Stimulated activated CD8-positive, alpha-beta memory T cell treated with anti-CD3 and anti-CD28 coated beads, Interleukin-4, amount 100 ng/mL, for 4 hours (primary cell): Measurements from ENCODE around the gene DAD1.
"Not testable (repeated sequence)": the region's sequence is repeated elsewhere in the genome, so short reads cannot be mapped to it uniquely, and the experiment has no call there.

ENCODE experiments used
- DNase-seq, 2 donors: peaks; one replicate each; pipeline ENCODE4 v3.0.0-alpha.2; 2020; ENCODE audit warnings: low read depth in 2 of 2, low spot score in 1 of 2

The DAD1 gene

GRCh38 chr14:22569737-22570131 is 19.3 kb downstream of the DAD1 start:
- DNase-seq, result no peak

GRCh38 chr14:22569106-22569736 is 19.8 kb downstream of the DAD1 start:
- DNase-seq, result no peak

- no peak for DNase-seq
Observed at GRCh38 chr14:22567437-22567836, 21.6 kb downstream of the DAD1 start.

- DNase-seq, result no peak
Observed at GRCh38 chr14:22566845-22567244, 22.2 kb downstream of the DAD1 start.

- not testable (repeated sequence) for DNase-seq
Observed at GRCh38 chr14:22566266-22566665, 22.8 kb downstream of the DAD1 start.

GRCh38 chr14:22565391-22565945 is 23.6 kb downstream of the DAD1 start:
- no peak for DNase-seq

- no peak for DNase-seq
Observed at GRCh38 chr14:22564463-22564862, 24.6 kb downstream of the DAD1 start.

GRCh38 chr14:22563987-22564386 is 25.0 kb downstream of the DAD1 start:
- DNase-seq, result no peak

- peak in 1 of 2 donors; percentile 61 for DNase-seq
Observed at GRCh38 chr14:22561661-22562579, 27.1 kb downstream of the DAD1 start.

- DNase-seq, result no peak
Observed at GRCh38 chr14:22561366-22561660, 27.7 kb downstream of the DAD1 start.

GRCh38 chr14:22560662-22561365 is 28.2 kb downstream of the DAD1 start:
- DNase-seq, result no peak

GRCh38 chr14:22559041-22559440 is 30.0 kb downstream of the DAD1 start:
- no peak for DNase-seq

- no peak for DNase-seq
Observed at GRCh38 chr14:22558221-22558913, 30.7 kb downstream of the DAD1 start.

GRCh38 chr14:22557846-22558220 is 31.2 kb downstream of the DAD1 start:
- DNase-seq, result no peak

GRCh38 chr14:22556990-22557623 is 31.9 kb downstream of the DAD1 start:
- DNase-seq, result peak; percentile 82 to 93

- DNase-seq, result peak; percentile 94 to 95
Observed at GRCh38 chr14:22556021-22556989, 32.7 kb downstream of the DAD1 start.

- no peak for DNase-seq
Observed at GRCh38 chr14:22555384-22556011, 33.5 kb downstream of the DAD1 start.

- DNase-seq, result no peak
Observed at GRCh38 chr14:22554498-22555383, 34.3 kb downstream of the DAD1 start.
